PFSK-1 (cell line): Measurements from ENCODE around the gene SEPTIN10.

Source experiments
- FOXP2 ChIP-seq: optimal IDR thresholded peaks from 2 replicates; pipeline ENCODE3; 2011; ENCODE audit warnings: borderline replicate concordance, control low read depth, inconsistent platforms; ENCODE audit not compliant: insufficient read depth; ENCODE audit errors: extremely low read length, extremely low read depth
- POLR2AphosphoS5 ChIP-seq: IDR thresholded peaks from 2 replicates; pipeline ENCODE4 v1.6.1; 2012; ENCODE audit warnings: low read depth, mild to moderate bottlenecking, control low read depth, low read length, moderate library complexity
- SIN3A ChIP-seq: IDR thresholded peaks from 2 replicates; pipeline ENCODE4 v1.6.1; 2012; ENCODE audit warnings: mild to moderate bottlenecking, low read length, moderate library complexity, borderline replicate concordance; ENCODE audit not compliant: insufficient read depth
- TAF1 ChIP-seq: IDR thresholded peaks from 2 replicates; pipeline ENCODE4 v1.6.1; 2012; ENCODE audit warnings: low read length, control low read depth, borderline replicate concordance; ENCODE audit not compliant: insufficient read depth
- TF ChIP-seq, protein P1 (sequence below), 2 experiments: IDR thresholded peaks; 2 replicates each; pipeline versions ENCODE4 v1.6.1 to v1.8.0; 2011 to 2012; ENCODE audit warnings: low read depth in 2 of 2, low read length in 2 of 2, control low read depth in 1 of 2, inconsistent platforms in 1 of 2, mild to moderate bottlenecking in 1 of 2, moderate library complexity in 1 of 2; ENCODE audit not compliant: insufficient read depth in 1 of 2

DNA sequence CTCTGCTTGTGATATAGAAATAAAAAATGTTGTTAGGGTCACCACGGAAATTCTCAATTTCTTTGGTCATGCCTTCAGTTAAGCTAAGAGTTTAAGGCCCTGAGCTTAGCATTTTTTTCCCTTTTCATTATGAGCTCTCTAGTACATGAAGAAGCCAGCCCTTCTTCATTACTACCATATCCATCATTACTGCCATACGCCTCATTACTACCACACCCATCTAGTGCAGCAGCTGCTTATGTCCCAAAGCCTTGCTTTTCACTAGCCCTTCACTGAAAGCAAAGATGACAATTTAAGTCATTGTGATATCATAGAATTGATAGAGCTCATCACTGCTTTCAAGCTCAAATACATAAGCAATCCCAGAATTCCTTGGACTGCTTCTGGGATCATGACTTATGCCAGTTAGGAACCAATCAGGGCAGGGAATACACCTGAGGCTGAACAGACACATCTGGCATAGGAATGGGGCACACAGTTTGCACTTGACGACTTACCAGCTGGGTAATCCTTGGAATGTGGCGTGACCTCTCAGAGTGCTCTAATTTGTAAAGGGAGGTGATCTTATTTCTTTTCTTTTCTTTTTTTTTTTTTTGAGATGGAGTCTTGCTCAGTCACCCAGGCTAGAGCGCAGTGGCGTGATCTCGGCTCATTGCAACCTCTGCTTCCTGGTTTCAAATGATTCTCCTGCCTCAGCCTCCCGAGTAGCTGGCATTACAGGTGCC lies 40.7 kb upstream of the SEPTIN10 start:
- TF ChIP-seq, protein P1, sequence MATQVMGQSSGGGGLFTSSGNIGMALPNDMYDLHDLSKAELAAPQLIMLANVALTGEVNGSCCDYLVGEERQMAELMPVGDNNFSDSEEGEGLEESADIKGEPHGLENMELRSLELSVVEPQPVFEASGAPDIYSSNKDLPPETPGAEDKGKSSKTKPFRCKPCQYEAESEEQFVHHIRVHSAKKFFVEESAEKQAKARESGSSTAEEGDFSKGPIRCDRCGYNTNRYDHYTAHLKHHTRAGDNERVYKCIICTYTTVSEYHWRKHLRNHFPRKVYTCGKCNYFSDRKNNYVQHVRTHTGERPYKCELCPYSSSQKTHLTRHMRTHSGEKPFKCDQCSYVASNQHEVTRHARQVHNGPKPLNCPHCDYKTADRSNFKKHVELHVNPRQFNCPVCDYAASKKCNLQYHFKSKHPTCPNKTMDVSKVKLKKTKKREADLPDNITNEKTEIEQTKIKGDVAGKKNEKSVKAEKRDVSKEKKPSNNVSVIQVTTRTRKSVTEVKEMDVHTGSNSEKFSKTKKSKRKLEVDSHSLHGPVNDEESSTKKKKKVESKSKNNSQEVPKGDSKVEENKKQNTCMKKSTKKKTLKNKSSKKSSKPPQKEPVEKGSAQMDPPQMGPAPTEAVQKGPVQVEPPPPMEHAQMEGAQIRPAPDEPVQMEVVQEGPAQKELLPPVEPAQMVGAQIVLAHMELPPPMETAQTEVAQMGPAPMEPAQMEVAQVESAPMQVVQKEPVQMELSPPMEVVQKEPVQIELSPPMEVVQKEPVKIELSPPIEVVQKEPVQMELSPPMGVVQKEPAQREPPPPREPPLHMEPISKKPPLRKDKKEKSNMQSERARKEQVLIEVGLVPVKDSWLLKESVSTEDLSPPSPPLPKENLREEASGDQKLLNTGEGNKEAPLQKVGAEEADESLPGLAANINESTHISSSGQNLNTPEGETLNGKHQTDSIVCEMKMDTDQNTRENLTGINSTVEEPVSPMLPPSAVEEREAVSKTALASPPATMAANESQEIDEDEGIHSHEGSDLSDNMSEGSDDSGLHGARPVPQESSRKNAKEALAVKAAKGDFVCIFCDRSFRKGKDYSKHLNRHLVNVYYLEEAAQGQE (IDR thresholded peaks at IDR 0.05; ENCODE audit: insufficient read depth in 1 of 2, low read depth in 2 of 2, low read length in 2 of 2), result no peak
- TF ChIP-seq POLR2AphosphoS5, result no peak
- no peak for TF ChIP-seq TAF1
- no peak for TF ChIP-seq SIN3A
- TF ChIP-seq FOXP2, result no peak
